SK-N-DZ (cell line): ENCODE measurements around the gene LITAF. TPM values are rescaled to one million over a fixed set of nuclear protein-coding genes. Genes with fewer than 3 reads are reported as not detected.

Source experiments
- DNase-seq: peaks from one replicate; pipeline ENCODE4 v3.0.0-alpha.2; 2015; ENCODE audit warnings: low spot score
- polyA plus RNA-seq, 2 experiments: library from polyadenylated mRNA; depleted of rRNA; stranded (reverse); fragments of >200 nt; gene quantifications; 2 replicates each; pipeline ENCODE4 v1.2.3, GENCODE V29; 2014

The LITAF gene
- 0.60 and 0.96 TPM in 2 replicates for polyA plus RNA-seq (2014; cell fraction: cytosol; rRNA removed)
- polyA plus RNA-seq (2014; cell fraction: nucleus; rRNA removed), result 0.37 TPM in 1 of 2 replicates, not detected in the other

- no peak for DNase-seq
Measured at GRCh38 chr16:11586856-11587642, at the start of gene LITAF. Gene LITAF, minus strand, starts transcription at chr16:11586919. Its CDS starts 30,189 bp downstream, at chr16:11556730.

- no peak for DNase-seq
Measured at GRCh38 chr16:11636172-11636721, 49.5 kb upstream of the LITAF start.

- DNase-seq, result no peak
Measured at GRCh38 chr16:11635679-11636171, 49.0 kb upstream of the LITAF start.

- DNase-seq, result no peak
Measured at GRCh38 chr16:11635113-11635652, 48.5 kb upstream of the LITAF start.

- DNase-seq, result no peak
Measured at GRCh38 chr16:11634312-11634711, 47.6 kb upstream of the LITAF start.

- DNase-seq, result no peak
Measured at GRCh38 chr16:11633113-11633512, 46.4 kb upstream of the LITAF start.

- DNase-seq, result no peak
Measured at GRCh38 chr16:11632455-11632939, 45.8 kb upstream of the LITAF start.

GRCh38 chr16:11631214-11631613 lies 44.5 kb upstream of the LITAF start:
- no peak for DNase-seq

GRCh38 chr16:11630768-11631056 lies 44.0 kb upstream of the LITAF start:
- DNase-seq, result no peak

GRCh38 chr16:11630046-11630767 lies 43.5 kb upstream of the LITAF start:
- DNase-seq, result no peak

- no peak for DNase-seq
Measured at GRCh38 chr16:11629071-11630030, 42.6 kb upstream of the LITAF start.

GRCh38 chr16:11627822-11628457 lies 41.2 kb upstream of the LITAF start:
- no peak for DNase-seq

- DNase-seq, result no peak
Measured at GRCh38 chr16:11627292-11627663, 40.6 kb upstream of the LITAF start.

GRCh38 chr16:11626657-11627291 lies 40.1 kb upstream of the LITAF start:
- DNase-seq, result no peak

- DNase-seq, result no peak
Measured at GRCh38 chr16:11625769-11626168, 39.0 kb upstream of the LITAF start.

GRCh38 chr16:11624636-11625607 lies 38.2 kb upstream of the LITAF start:
- no peak for DNase-seq

- no peak for DNase-seq
Measured at GRCh38 chr16:11624205-11624604, 37.5 kb upstream of the LITAF start.

- DNase-seq, result no peak
Measured at GRCh38 chr16:11621920-11622651, 35.4 kb upstream of the LITAF start.
